ENCODE measurements around the gene GRK5.

The GRK5 gene

GRCh38 chr10:119410361-119411116, 203.2 kb downstream of the GRK5 start:
- Histone ChIP-seq H3K4me1 (peaks cover 12% of the 10 kb centered on the region), H3K27me3 (no peaks in the 10 kb centered on the region), H3K9me3 (no peaks in the 10 kb centered on the region), H3K36me3 (no peaks in the 10 kb centered on the region), H3K4me3 (ENCODE audit: low read depth, low read length) (no peak overlapping the region)
- TF ChIP-seq CTCF (IDR thresholded peaks at IDR 0.05; ENCODE audit: low read depth, low read length) = no peak
- no peak for DNase-seq

GRCh38 chr10:119412244-119413092, 205.1 kb downstream of the GRK5 start:
- no peaks in the 10 kb centered on the region for H3K36me3 ChIP-seq
- peaks cover 12% of the 10 kb centered on the region for H3K4me1 ChIP-seq
- no peak overlapping the region for H3K4me3 ChIP-seq (ENCODE audit: low read depth, low read length)
- TF ChIP-seq CTCF (IDR thresholded peaks at IDR 0.05; ENCODE audit: low read depth, low read length) = no peak
- peak; percentile 47 for DNase-seq
- H3K27me3 ChIP-seq = no peaks in the 10 kb centered on the region
- H3K9me3 ChIP-seq = no peaks in the 10 kb centered on the region

- Histone ChIP-seq H3K27me3 (no peaks in the 10 kb centered on the region), H3K9me3 (no peaks in the 10 kb centered on the region), H3K36me3 (no peaks in the 10 kb centered on the region), H3K4me1 (peaks cover 12% of the 10 kb centered on the region), H3K4me3 (ENCODE audit: low read depth, low read length) (no peak overlapping the region)
- TF ChIP-seq CTCF (IDR thresholded peaks at IDR 0.05; ENCODE audit: low read depth, low read length) = no peak
- DNase-seq = no peak
Measured at GRCh38 chr10:119413093-119413453, 205.7 kb downstream of the GRK5 start.

- H3K36me3 ChIP-seq = no peaks in the 10 kb centered on the region
- no peak overlapping the region for H3K4me3 ChIP-seq (ENCODE audit: low read depth, low read length)
- H3K27me3 ChIP-seq = no peaks in the 10 kb centered on the region
- peaks cover 12% of the 10 kb centered on the region for H3K4me1 ChIP-seq
- DNase-seq = no peak
- TF ChIP-seq CTCF (IDR thresholded peaks at IDR 0.05; ENCODE audit: low read depth, low read length) = no peak
- no peaks in the 10 kb centered on the region for H3K9me3 ChIP-seq
Measured at GRCh38 chr10:119413471-119414080, 206.2 kb downstream of the GRK5 start.

- no peak for DNase-seq
- Histone ChIP-seq H3K4me1 (peaks cover 12% of the 10 kb centered on the region), H3K9me3 (no peaks in the 10 kb centered on the region), H3K36me3 (no peaks in the 10 kb centered on the region), H3K4me3 (ENCODE audit: low read depth, low read length) (no peak overlapping the region), H3K27me3 (no peaks in the 10 kb centered on the region)
- TF ChIP-seq CTCF (IDR thresholded peaks at IDR 0.05; ENCODE audit: low read depth, low read length) = no peak
Measured at GRCh38 chr10:119414081-119414611, 206.8 kb downstream of the GRK5 start.
